ENCODE data around the gene CNKSR3. TPM values are rescaled to one million over a fixed set of nuclear protein-coding genes. Genes with fewer than 3 reads are reported as not detected.
A peak's percentile ranks its signal among the peaks of the same experiment; 100 is the strongest.
"Not testable (repeated sequence)": the region's sequence is repeated elsewhere in the genome, so short reads cannot be mapped to it uniquely, and the experiment has no call there.

The CNKSR3 gene
- total RNA-seq, 1 donor, result 4.7 TPM

- TF ChIP-seq, protein P1, sequence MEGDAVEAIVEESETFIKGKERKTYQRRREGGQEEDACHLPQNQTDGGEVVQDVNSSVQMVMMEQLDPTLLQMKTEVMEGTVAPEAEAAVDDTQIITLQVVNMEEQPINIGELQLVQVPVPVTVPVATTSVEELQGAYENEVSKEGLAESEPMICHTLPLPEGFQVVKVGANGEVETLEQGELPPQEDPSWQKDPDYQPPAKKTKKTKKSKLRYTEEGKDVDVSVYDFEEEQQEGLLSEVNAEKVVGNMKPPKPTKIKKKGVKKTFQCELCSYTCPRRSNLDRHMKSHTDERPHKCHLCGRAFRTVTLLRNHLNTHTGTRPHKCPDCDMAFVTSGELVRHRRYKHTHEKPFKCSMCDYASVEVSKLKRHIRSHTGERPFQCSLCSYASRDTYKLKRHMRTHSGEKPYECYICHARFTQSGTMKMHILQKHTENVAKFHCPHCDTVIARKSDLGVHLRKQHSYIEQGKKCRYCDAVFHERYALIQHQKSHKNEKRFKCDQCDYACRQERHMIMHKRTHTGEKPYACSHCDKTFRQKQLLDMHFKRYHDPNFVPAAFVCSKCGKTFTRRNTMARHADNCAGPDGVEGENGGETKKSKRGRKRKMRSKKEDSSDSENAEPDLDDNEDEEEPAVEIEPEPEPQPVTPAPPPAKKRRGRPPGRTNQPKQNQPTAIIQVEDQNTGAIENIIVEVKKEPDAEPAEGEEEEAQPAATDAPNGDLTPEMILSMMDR (IDR thresholded peaks at IDR 0.05; ENCODE audit: insufficient read depth, low read depth, low read length), result no peak
- no peak for DNase-seq (ENCODE audit: low read depth)
- no peak overlapping the region for H3K4me3 ChIP-seq (ENCODE audit: low read depth, low read length)
Measured at GRCh38 chr6:154549179-154549578, 38.7 kb upstream of the CNKSR3 start.

DNA sequence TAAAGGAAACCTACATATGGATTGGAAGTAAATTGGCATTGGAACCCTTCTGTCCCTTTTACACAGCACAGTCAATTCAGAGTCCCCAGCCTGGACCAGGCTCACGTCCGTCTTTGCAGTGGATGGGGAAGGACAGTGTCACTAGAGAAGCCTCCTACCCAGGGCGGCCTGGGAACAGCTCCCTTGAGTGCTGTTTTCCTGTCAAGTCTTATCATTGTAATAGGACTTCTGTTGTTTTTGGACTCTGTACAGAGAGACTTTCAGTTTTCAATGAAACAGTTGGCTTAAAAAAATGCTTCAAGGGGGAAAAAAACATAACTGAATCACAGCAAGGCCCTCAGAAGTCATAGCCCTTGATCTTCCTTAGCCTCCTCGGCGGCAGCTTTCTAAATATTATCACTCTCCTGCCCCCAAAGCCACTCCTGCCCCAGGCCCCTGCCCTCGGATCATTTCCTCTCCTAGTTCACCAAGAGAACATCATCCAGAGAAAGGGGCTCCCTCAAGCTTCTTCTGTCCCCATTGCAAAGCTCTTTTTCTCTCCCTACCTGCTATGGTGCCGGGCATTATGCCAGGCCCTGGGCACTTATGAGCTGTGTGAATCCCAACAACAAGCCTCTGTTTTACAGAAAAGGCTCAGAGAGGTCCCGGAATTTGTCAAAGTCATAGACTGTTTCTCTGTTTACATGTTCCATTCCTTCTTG is 37.8 kb upstream of the CNKSR3 start:
- TF ChIP-seq, protein P1 (IDR thresholded peaks at IDR 0.05; ENCODE audit: insufficient read depth, low read depth, low read length), result no peak
- peak; percentile 41 for DNase-seq (ENCODE audit: low read depth)
- H3K4me3 ChIP-seq (ENCODE audit: low read depth, low read length), result no peak overlapping the region

- no peak overlapping the region for H3K4me3 ChIP-seq (ENCODE audit: low read depth, low read length)
- TF ChIP-seq, protein P1 (IDR thresholded peaks at IDR 0.05; ENCODE audit: insufficient read depth, low read depth, low read length), result no peak
- DNase-seq (ENCODE audit: low read depth), result peak; percentile 27
Measured at GRCh38 chr6:154543628-154544027, 33.1 kb upstream of the CNKSR3 start.

GRCh38 chr6:154542747-154543146 is 32.3 kb upstream of the CNKSR3 start:
- no peak for DNase-seq (ENCODE audit: low read depth)
- no peak overlapping the region for H3K4me3 ChIP-seq (ENCODE audit: low read depth, low read length)
- TF ChIP-seq, protein P1 (IDR thresholded peaks at IDR 0.05; ENCODE audit: insufficient read depth, low read depth, low read length), result no peak

DNA sequence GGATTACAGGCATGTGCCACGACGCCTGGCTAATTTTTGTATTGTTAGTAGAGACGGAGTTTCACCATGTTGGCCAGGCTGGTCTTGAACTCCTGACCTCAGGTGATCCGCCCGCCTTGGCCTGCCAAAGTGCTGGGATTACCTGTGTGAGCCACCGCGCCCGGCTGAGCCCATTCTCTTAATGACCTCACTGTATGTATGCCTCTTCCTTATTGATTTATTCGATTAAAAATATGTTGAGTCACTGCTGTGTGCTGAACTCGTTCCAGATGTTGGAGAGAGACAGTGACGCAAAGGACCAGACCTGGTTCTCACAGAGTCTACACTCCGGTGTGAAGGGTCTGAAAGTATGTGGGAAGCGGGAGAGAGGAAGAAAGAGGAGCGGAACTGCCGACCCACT is 31.4 kb upstream of the CNKSR3 start:
- DNase-seq (ENCODE audit: low read depth); H3K4me3 ChIP-seq (ENCODE audit: low read depth, low read length): not testable (repeated sequence)

DNA sequence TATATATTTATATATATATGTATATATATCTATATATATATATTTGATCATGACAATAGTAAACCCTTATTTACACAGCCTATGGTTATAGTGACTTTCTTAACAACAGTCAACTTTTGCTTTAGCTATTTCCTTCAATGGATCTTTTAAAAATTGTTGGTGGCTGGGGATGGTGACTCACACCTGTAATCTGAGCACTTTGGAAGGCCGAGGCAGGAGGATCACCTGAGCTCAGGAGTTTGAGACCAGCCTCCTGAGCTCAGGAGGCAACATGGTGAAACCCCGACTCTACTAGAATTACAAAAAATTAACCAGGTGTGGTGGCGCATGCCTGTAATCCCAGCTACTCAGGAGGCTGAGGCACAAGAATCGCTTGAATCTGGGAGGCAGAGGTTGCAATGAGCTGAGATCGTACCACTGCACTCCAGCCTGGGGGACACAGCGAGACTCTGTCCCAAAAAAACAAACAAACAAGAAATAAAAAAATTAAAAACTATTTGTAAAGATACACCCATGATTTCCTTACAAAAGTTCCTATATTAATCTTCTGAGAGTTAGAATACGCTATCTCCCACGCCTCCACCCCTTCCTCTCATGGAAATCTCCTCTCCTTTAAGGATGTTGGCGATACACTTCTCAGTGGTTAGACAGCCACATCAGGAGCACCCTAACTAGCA is 29.2 kb upstream of the CNKSR3 start:
- no peak for DNase-seq (ENCODE audit: low read depth)
- H3K4me3 ChIP-seq (ENCODE audit: low read depth, low read length), result no peak overlapping the region
- TF ChIP-seq, protein P1 (IDR thresholded peaks at IDR 0.05; ENCODE audit: insufficient read depth, low read depth, low read length), result no peak

DNA sequence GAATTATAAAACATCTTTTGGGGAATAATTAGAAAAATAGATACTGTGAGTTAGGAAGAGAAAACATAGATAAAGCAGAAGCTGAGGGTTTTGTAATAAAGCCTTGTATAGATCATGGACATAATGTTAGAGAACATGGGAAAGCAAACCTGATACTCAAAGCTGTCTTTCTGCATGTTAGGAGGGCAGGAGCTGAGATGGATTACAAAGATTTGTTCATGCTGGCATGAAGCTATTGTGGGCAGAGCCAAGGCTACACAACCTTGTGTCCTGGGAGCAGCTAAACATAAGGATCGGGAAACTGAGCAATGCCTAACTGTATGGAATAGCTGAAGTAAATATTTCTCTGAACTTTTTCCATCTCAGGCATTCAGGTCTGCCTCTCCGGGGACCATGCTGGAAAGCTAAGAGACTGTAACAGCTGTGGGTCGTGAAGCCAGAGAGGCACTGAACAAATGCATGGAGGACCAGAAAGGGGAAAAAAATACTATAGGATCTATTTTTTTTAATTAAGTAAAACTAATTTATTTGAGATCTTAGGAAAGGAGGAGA is 28.2 kb upstream of the CNKSR3 start:
- DNase-seq (ENCODE audit: low read depth), result no peak
- no peak overlapping the region for H3K4me3 ChIP-seq (ENCODE audit: low read depth, low read length)
- TF ChIP-seq, protein P1 (IDR thresholded peaks at IDR 0.05; ENCODE audit: insufficient read depth, low read depth, low read length), result no peak

Data from fibroblast of villous mesenchyme (primary cell).